ENCODE results near the gene UBE2E1.

- TF ChIP-seq CTCF (conservative IDR thresholded peaks at IDR 0.05; ENCODE audit: low read depth, low read length): no peak
- TF ChIP-seq, protein P1, sequence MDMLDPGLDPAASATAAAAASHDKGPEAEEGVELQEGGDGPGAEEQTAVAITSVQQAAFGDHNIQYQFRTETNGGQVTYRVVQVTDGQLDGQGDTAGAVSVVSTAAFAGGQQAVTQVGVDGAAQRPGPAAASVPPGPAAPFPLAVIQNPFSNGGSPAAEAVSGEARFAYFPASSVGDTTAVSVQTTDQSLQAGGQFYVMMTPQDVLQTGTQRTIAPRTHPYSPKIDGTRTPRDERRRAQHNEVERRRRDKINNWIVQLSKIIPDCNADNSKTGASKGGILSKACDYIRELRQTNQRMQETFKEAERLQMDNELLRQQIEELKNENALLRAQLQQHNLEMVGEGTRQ (IDR thresholded peaks at IDR 0.05; ENCODE audit: low read depth, low read length): no peak
- no peak for TF ChIP-seq RAD21 (IDR thresholded peaks at IDR 0.05; ENCODE audit: low read length)
These were observed 66.6 kb downstream of the UBE2E1 start for GRCh38 chr3:23872330-23872729.
